Measurements from ENCODE around the gene KCNJ15.

GRCh38 chr21:38234395-38235142, 22.2 kb upstream of the KCNJ15 start:
- TF ChIP-seq POLR2A (IDR thresholded peaks at IDR 0.05), result no peak
- peak in 1 of 3 donors; percentile 27 for TF ChIP-seq POLR2AphosphoS5 (IDR thresholded peaks at IDR 0.05)
- no peak for TF ChIP-seq CTCF (IDR thresholded peaks at IDR 0.05)
- TF ChIP-seq EP300 (IDR thresholded peaks at IDR 0.05; ENCODE audit: low read depth), result no peak

Measured in transverse colon (tissue), 4 donors.